Left lung (tissue), 10 donors: ENCODE results near the gene GLIS2. TPM values are rescaled to one million over a fixed set of nuclear protein-coding genes. Genes with fewer than 3 reads are reported as not detected.

Experiments used
- ATAC-seq: fragments of 200-7000 bp; cut with Tn5 transposase; one replicate; pipeline ENCODE4 v1.9.1; 2020; ENCODE audit warnings: moderate library complexity
- DNase-seq, 4 donors: peaks; one replicate each; pipeline ENCODE4 v3.0.0-alpha.2; 2013 to 2020
- H3K27ac ChIP-seq, 2 donors: fragments of 200-600 bp; sonication (generic) in 1 of 2; one replicate each; pipeline versions ENCODE4 v1.5.0 to v1.8.0; 2020 to 2021
- H3K27me3 ChIP-seq, 2 donors: fragments of 200-600 bp; sonication (generic) in 1 of 2; one replicate each; pipeline versions ENCODE4 v1.5.0 to v1.8.0; 2020 to 2021
- H3K36me3 ChIP-seq, 2 donors: fragments of 200-600 bp; sonication (generic) in 1 of 2; one replicate each; pipeline versions ENCODE4 v1.5.0 to v1.8.0; 2020 to 2021
- H3K4me1 ChIP-seq, 2 donors: fragments of 200-600 bp; one replicate each; pipeline ENCODE4 v1.8.0; 2021
- H3K4me3 ChIP-seq, 2 donors: fragments of 200-600 bp; sonication (generic) in 1 of 2; one replicate each; pipeline versions ENCODE4 v1.5.0 to v1.8.0; 2020 to 2021; ENCODE audit warnings: mild to moderate bottlenecking in 1 of 2
- H3K9me3 ChIP-seq, 2 donors: fragments of 200-600 bp; sonication (generic) in 1 of 2; one replicate each; pipeline versions ENCODE4 v1.5.0 to v1.8.0; 2020 to 2021
- CTCF ChIP-seq, 2 donors: fragments of 200-600 bp; sonication (generic) in 1 of 2; IDR thresholded peaks; one replicate each; pipeline versions ENCODE4 v1.5.0 to v1.8.0; 2021; ENCODE audit warnings: antibody characterized with exemption in 2 of 2
- intact Hi-C, 2 donors: fragments of 100-400 bp; cut with DNase I; formaldehyde crosslinking; loops; one replicate each; pipeline versions ENCODE4 v1.11.2 to v1.14.2; 2022
- polyA plus RNA-seq, 6 donors: library from polyadenylated mRNA; unstranded; fragments of 120-200 nt; gene quantifications; one replicate each; pipeline ENCODE4 v1.2.1, GENCODE V29; 2013; ENCODE audit not compliant: insufficient read length in 6 of 6
- total RNA-seq, 2 donors: library from RNA; stranded (reverse); fragmentation: NEBNext Ultra II Directional; extraction: Animal tissue kit (Norgen Biotek cat#: 25700); gene quantifications; one replicate each; pipeline ENCODE4 v1.2.1, GENCODE V29; 2021
- donor health status: DM: no; HTN: yes; CAD: no.
- donor health status: DM: no; HTN: no; CAD: no.

GLIS2 gene
- total and polyA plus RNA-seq, 8 donors: 17.2 to 31.0 (median 25.3) TPM

- no peak for DNase-seq
- intact Hi-C loops: no loop called here
- Histone ChIP-seq H3K4me3 (peak overlapping the region; percentile 50 to 60), H3K9me3 (no peaks in the 10 kb centered on the region), H3K4me1 (peaks cover 58 to 90% of the 10 kb centered on the region in 2 donors), H3K27ac (peak overlapping the region; percentile 73 to 90), H3K27me3 (no peaks in the 10 kb centered on the region), H3K36me3 (peaks cover 0 to 14% of the 10 kb centered on the region in 2 donors)
- ATAC-seq: no peak
- TF ChIP-seq CTCF (IDR thresholded peaks at IDR 0.05): no peak
Measured at GRCh38 chr16:4372578-4373355, 56.9 kb downstream of the GLIS2 start.

GRCh38 chr16:4373356-4373908 lies 57.6 kb downstream of the GLIS2 start:
- DNase-seq (no peak), ATAC-seq (no peak)
- H3K27me3 ChIP-seq: no peaks in the 10 kb centered on the region
- H3K4me1 ChIP-seq: peaks cover 58 to 97% of the 10 kb centered on the region in 2 donors
- intact Hi-C loops: no loop called here
- H3K4me3 ChIP-seq: peak overlapping the region; percentile 50 to 60
- no peak for TF ChIP-seq CTCF (IDR thresholded peaks at IDR 0.05)
- H3K27ac ChIP-seq: peak overlapping the region; percentile 73 to 90
- peaks cover 0 to 16% of the 10 kb centered on the region in 2 donors for H3K36me3 ChIP-seq
- H3K9me3 ChIP-seq: no peaks in the 10 kb centered on the region

GRCh38 chr16:4373909-4374742 lies 58.3 kb downstream of the GLIS2 start:
- intact Hi-C loops: no loop called here
- DNase-seq (peak in 3 of 4 donors; percentile 75 to 86 (median 81)), ATAC-seq (peak; percentile 28)
- Histone ChIP-seq H3K4me3 (peak overlapping the region; percentile 50 to 60), H3K9me3 (no peaks in the 10 kb centered on the region), H3K4me1 (peaks cover 57 to 93% of the 10 kb centered on the region in 2 donors), H3K36me3 (peaks cover 0 to 23% of the 10 kb centered on the region in 2 donors), H3K27ac (peak overlapping the region; percentile 73 to 90), H3K27me3 (no peaks in the 10 kb centered on the region)
- TF ChIP-seq CTCF (IDR thresholded peaks at IDR 0.05): no peak

GRCh38 chr16:4375717-4376116 lies 59.9 kb downstream of the GLIS2 start:
- Histone ChIP-seq H3K27me3 (no peaks in the 10 kb centered on the region), H3K9me3 (no peaks in the 10 kb centered on the region), H3K4me3 (no peak overlapping the region), H3K4me1 (peaks cover 51 to 82% of the 10 kb centered on the region in 2 donors), H3K36me3 (peaks cover 0 to 34% of the 10 kb centered on the region in 2 donors), H3K27ac (peak overlapping the region; percentile 73 to 90)
- no peak for ATAC-seq
- DNase-seq: no peak
- intact Hi-C loops: no loop called here
- no peak for TF ChIP-seq CTCF (IDR thresholded peaks at IDR 0.05)
